Mesodermal cell (in vitro differentiated cells): ENCODE measurements around the gene FAM222B.

Experiments
- H3K27ac ChIP-seq: 2 replicates; pipeline ENCODE4 v1.7.0; 2013; ENCODE audit warnings: mild to moderate bottlenecking, low read depth, low read length, moderate library complexity; ENCODE audit not compliant: severe bottlenecking
- H3K36me3 ChIP-seq: 2 replicates; pipeline ENCODE4 v1.7.1; 2013; ENCODE audit warnings: mild to moderate bottlenecking, low read length, moderate library complexity; ENCODE audit not compliant: control insufficient read depth, insufficient read depth
- H3K4me1 ChIP-seq: one replicate; pipeline ENCODE4 v1.7.1; 2013; ENCODE audit warnings: mild to moderate bottlenecking, low read length; ENCODE audit not compliant: insufficient read depth, control insufficient read depth, poor library complexity, severe bottlenecking
- H3K4me3 ChIP-seq: 2 replicates; pipeline ENCODE4 v1.7.0; 2013; ENCODE audit warnings: low read length, control low read depth, mild to moderate bottlenecking; ENCODE audit not compliant: insufficient read depth, poor library complexity, severe bottlenecking; ENCODE audit errors: extremely low read depth
- H3K9me3 ChIP-seq: 2 replicates; pipeline ENCODE4 v1.7.1; 2013; ENCODE audit warnings: mild to moderate bottlenecking, low read length, moderate library complexity; ENCODE audit not compliant: control insufficient read depth
- WGBS, 2 experiments: methylation state at CpG; one replicate each; pipeline ENCODE4 v1.1.5; 2013; ENCODE audit warnings: missing lambda C conversion rate in 2 of 2; ENCODE audit not compliant: insufficient coverage in 2 of 2; 5-methylcytosine and 5-hydroxymethylcytosine counted together

Gene FAM222B

GRCh38 chr17:28871056-28871579 is 28.5 kb upstream of the FAM222B start:
- H3K4me1 ChIP-seq, result no peaks in the 10 kb centered on the region
- no peaks in the 10 kb centered on the region for H3K9me3 ChIP-seq
- H3K36me3 ChIP-seq, result no peaks in the 10 kb centered on the region
- WGBS, 2 experiments, result 97 to 98% methylated on average over 4 to 5 of the region's 6 CpGs
- H3K4me3 ChIP-seq, result no peak overlapping the region
- no peak overlapping the region for H3K27ac ChIP-seq

- Histone ChIP-seq H3K9me3 (no peaks in the 10 kb centered on the region), H3K4me3 (no peak overlapping the region), H3K27ac (no peak overlapping the region), H3K4me1 (peaks cover 7% of the 10 kb centered on the region), H3K36me3 (peaks cover 2% of the 10 kb centered on the region)
- WGBS, 2 experiments, result 88 to 98% methylated on average over 3 to 7 of the region's 7 CpGs
These were observed 24.7 kb upstream of the FAM222B start for GRCh38 chr17:28867276-28867675.

GRCh38 chr17:28865946-28866752 is 23.6 kb upstream of the FAM222B start:
- Histone ChIP-seq H3K27ac (peak overlapping the region; percentile 84), H3K9me3 (no peaks in the 10 kb centered on the region), H3K36me3 (peaks cover 2% of the 10 kb centered on the region), H3K4me1 (peaks cover 11% of the 10 kb centered on the region), H3K4me3 (no peak overlapping the region)
- WGBS, 2 experiments, result 90% methylated on average over 10 of the region's 13 CpGs

- peaks cover 11% of the 10 kb centered on the region for H3K4me1 ChIP-seq
- peaks cover 9% of the 10 kb centered on the region for H3K36me3 ChIP-seq
- H3K9me3 ChIP-seq, result no peaks in the 10 kb centered on the region
- H3K4me3 ChIP-seq, result no peak overlapping the region
- H3K27ac ChIP-seq, result peak overlapping the region; percentile 84
- 77 to 86% methylated on average over 5 to 8 of the region's 11 CpGs for WGBS, 2 experiments
These were observed 22.6 kb upstream of the FAM222B start for GRCh38 chr17:28864991-28865849.

GRCh38 chr17:28863953-28864352 is 21.4 kb upstream of the FAM222B start:
- Histone ChIP-seq H3K4me3 (no peak overlapping the region), H3K9me3 (no peaks in the 10 kb centered on the region), H3K4me1 (peaks cover 11% of the 10 kb centered on the region), H3K27ac (no peak overlapping the region), H3K36me3 (peaks cover 16% of the 10 kb centered on the region)
- WGBS, 2 experiments, result 83% methylated on average over 1 of the region's 1 CpG; no CpG with 5 or more reads in 1 of the 2 experiments

- Histone ChIP-seq H3K9me3 (no peaks in the 10 kb centered on the region), H3K27ac (no peak overlapping the region), H3K36me3 (peaks cover 30% of the 10 kb centered on the region), H3K4me3 (no peak overlapping the region), H3K4me1 (peaks cover 11% of the 10 kb centered on the region)
- 86 to 100% methylated on average over 1 of the region's 3 CpGs for WGBS, 2 experiments
These were observed 20.0 kb upstream of the FAM222B start for GRCh38 chr17:28862561-28862960.

- H3K36me3 ChIP-seq, result peaks cover 39% of the 10 kb centered on the region
- H3K4me3 ChIP-seq, result no peak overlapping the region
- WGBS, 2 experiments, result 66 to 78% methylated on average over 6 of the region's 8 CpGs
- no peaks in the 10 kb centered on the region for H3K9me3 ChIP-seq
- no peak overlapping the region for H3K27ac ChIP-seq
- peaks cover 11% of the 10 kb centered on the region for H3K4me1 ChIP-seq
These were observed 19.0 kb upstream of the FAM222B start for GRCh38 chr17:28861393-28862203.

GRCh38 chr17:28860363-28860808 is 17.8 kb upstream of the FAM222B start:
- Histone ChIP-seq H3K4me1 (peaks cover 10% of the 10 kb centered on the region), H3K27ac (no peak overlapping the region), H3K4me3 (no peak overlapping the region), H3K36me3 (peaks cover 47% of the 10 kb centered on the region), H3K9me3 (no peaks in the 10 kb centered on the region)
- WGBS, 2 experiments, result 89 to 92% methylated on average over 4 of the region's 4 CpGs

GRCh38 chr17:28858801-28859355 is 16.3 kb upstream of the FAM222B start:
- Histone ChIP-seq H3K4me3 (no peak overlapping the region), H3K9me3 (no peaks in the 10 kb centered on the region), H3K4me1 (peaks cover 12% of the 10 kb centered on the region), H3K36me3 (peaks cover 45% of the 10 kb centered on the region), H3K27ac (no peak overlapping the region)
- 71 to 92% methylated on average over 2 of the region's 2 CpGs for WGBS, 2 experiments
